ENCODE measurements around the gene CSK.

- TF ChIP-seq CTCF (IDR thresholded peaks at IDR 0.05; ENCODE audit: low read depth, low read length) (no peak), EZH2phosphoT487 (IDR thresholded peaks at IDR 0.05; ENCODE audit: low read depth) (no peak)
Observed at GRCh38 chr15:74836846-74837245, 55.0 kb downstream of the CSK start.
